Nephron (organoid): ENCODE results near the gene C3orf38.
A peak's percentile ranks its signal among the peaks of the same experiment; 100 is the strongest.

Experiments
- H3K27ac Mint-ChIP-seq, 3 experiments: 2 replicates each; pipeline ENCODE4 v1.8.0; 2020; ENCODE audit warnings: mixed read lengths in 3 of 3, mild to moderate bottlenecking in 2 of 3, moderate library complexity in 1 of 3
- H3K27me3 Mint-ChIP-seq: 2 replicates; pipeline ENCODE4 v1.8.0; 2021; ENCODE audit warnings: low read depth, mild to moderate bottlenecking, moderate library complexity, mixed read lengths
- H3K36me3 Mint-ChIP-seq: 2 replicates; pipeline ENCODE4 v1.8.0; 2020; ENCODE audit warnings: low read depth, mixed read lengths
- H3K4me1 Mint-ChIP-seq: 2 replicates; pipeline ENCODE4 v1.8.0; 2020; ENCODE audit warnings: mixed read lengths
- H3K4me3 Mint-ChIP-seq, 3 experiments: 2 replicates each; pipeline ENCODE4 v1.8.0; 2020; ENCODE audit warnings: mild to moderate bottlenecking in 3 of 3, mixed read lengths in 3 of 3, moderate library complexity in 2 of 3
- H3K9me3 Mint-ChIP-seq: 2 replicates; pipeline ENCODE4 v1.8.0; 2020; ENCODE audit warnings: mixed read lengths
- CTCF ChIP-seq, 3 experiments: fragments of 200-600 bp; sonication (generic); IDR thresholded peaks; one replicate each; pipeline ENCODE4 v1.5.0; 2021; ENCODE audit warnings: antibody characterized with exemption in 3 of 3; ENCODE audit not compliant: unreplicated experiment in 3 of 3

Gene C3orf38

GRCh38 chr3:88189361-88189810 is 39.6 kb downstream of the C3orf38 start:
- no peak overlapping the region for H3K27ac Mint-ChIP-seq
- no peak overlapping the region for H3K4me3 Mint-ChIP-seq
- H3K27me3 Mint-ChIP-seq, result peaks cover 6% of the 10 kb centered on the region
- H3K9me3 Mint-ChIP-seq, result peaks cover 3% of the 10 kb centered on the region
- no peaks in the 10 kb centered on the region for H3K36me3 Mint-ChIP-seq
- TF ChIP-seq CTCF (IDR thresholded peaks at IDR 0.05; ENCODE audit: unreplicated experiment in 3 of 3), result no peak
- no peaks in the 10 kb centered on the region for H3K4me1 Mint-ChIP-seq

- no peak overlapping the region for H3K27ac Mint-ChIP-seq
- no peaks in the 10 kb centered on the region for H3K9me3 Mint-ChIP-seq
- H3K36me3 Mint-ChIP-seq, result no peaks in the 10 kb centered on the region
- H3K27me3 Mint-ChIP-seq, result peaks cover 6% of the 10 kb centered on the region
- no peak overlapping the region for H3K4me3 Mint-ChIP-seq
- TF ChIP-seq CTCF (IDR thresholded peaks at IDR 0.05; ENCODE audit: unreplicated experiment in 3 of 3), result no peak
- no peaks in the 10 kb centered on the region for H3K4me1 Mint-ChIP-seq
Measured at GRCh38 chr3:88191872-88192409, 42.2 kb downstream of the C3orf38 start.

GRCh38 chr3:88192631-88193030 is 42.9 kb downstream of the C3orf38 start:
- H3K27ac Mint-ChIP-seq, result no peak overlapping the region
- TF ChIP-seq CTCF (IDR thresholded peaks at IDR 0.05; ENCODE audit: unreplicated experiment in 3 of 3), result no peak
- no peaks in the 10 kb centered on the region for H3K9me3 Mint-ChIP-seq
- no peaks in the 10 kb centered on the region for H3K36me3 Mint-ChIP-seq
- peaks cover 6% of the 10 kb centered on the region for H3K27me3 Mint-ChIP-seq
- no peaks in the 10 kb centered on the region for H3K4me1 Mint-ChIP-seq
- no peak overlapping the region for H3K4me3 Mint-ChIP-seq

GRCh38 chr3:88195951-88196434 is 46.2 kb downstream of the C3orf38 start:
- no peak for TF ChIP-seq CTCF (IDR thresholded peaks at IDR 0.05; ENCODE audit: unreplicated experiment in 3 of 3)
- no peaks in the 10 kb centered on the region for H3K4me1 Mint-ChIP-seq
- H3K36me3 Mint-ChIP-seq, result no peaks in the 10 kb centered on the region
- H3K9me3 Mint-ChIP-seq, result no peaks in the 10 kb centered on the region
- no peak overlapping the region for H3K4me3 Mint-ChIP-seq
- no peak overlapping the region for H3K27ac Mint-ChIP-seq
- H3K27me3 Mint-ChIP-seq, result peaks cover 6% of the 10 kb centered on the region

GRCh38 chr3:88198121-88198520 is 48.4 kb downstream of the C3orf38 start:
- H3K9me3 Mint-ChIP-seq, result no peaks in the 10 kb centered on the region
- peaks cover 6% of the 10 kb centered on the region for H3K27me3 Mint-ChIP-seq
- no peak overlapping the region for H3K27ac Mint-ChIP-seq
- H3K4me1 Mint-ChIP-seq, result no peaks in the 10 kb centered on the region
- no peak overlapping the region for H3K4me3 Mint-ChIP-seq
- no peak for TF ChIP-seq CTCF (IDR thresholded peaks at IDR 0.05; ENCODE audit: unreplicated experiment in 3 of 3)
- H3K36me3 Mint-ChIP-seq, result no peaks in the 10 kb centered on the region

GRCh38 chr3:88203642-88204055 is 53.9 kb downstream of the C3orf38 start:
- Mint-ChIP-seq H3K4me1 (no peaks in the 10 kb centered on the region), H3K9me3 (no peaks in the 10 kb centered on the region), H3K36me3 (no peaks in the 10 kb centered on the region), H3K27ac (no peak overlapping the region), H3K4me3 (peak overlapping the region in 1 of 3 experiments; percentile 46), H3K27me3 (no peaks in the 10 kb centered on the region)
- peak; percentile 88 to 93 (median 92) for TF ChIP-seq CTCF (IDR thresholded peaks at IDR 0.05; ENCODE audit: unreplicated experiment in 3 of 3)
